H9 (cell line): ENCODE results near the gene TSPAN3. TPM values are rescaled to one million over a fixed set of nuclear protein-coding genes. Genes with fewer than 3 reads are reported as not detected.

Experiments
- DNase-seq: peaks from one replicate; pipeline ENCODE4 v3.0.0-alpha.2; 2017
- H2AFZ ChIP-seq: one replicate; pipeline ENCODE4 v1.6.1; 2013; ENCODE audit warnings: mild to moderate bottlenecking, low read length, control low read depth, moderate library complexity
- H2AK5ac ChIP-seq: 2 replicates; pipeline ENCODE4 v1.6.1; 2013; ENCODE audit warnings: low read length, control low read depth, mixed read lengths; ENCODE audit not compliant: insufficient read length
- H2BK120ac ChIP-seq: one replicate; pipeline ENCODE4 v1.6.1; 2013; ENCODE audit warnings: low read depth, mild to moderate bottlenecking, low read length, control low read depth, inconsistent platforms; ENCODE audit not compliant: poor library complexity, severe bottlenecking
- H2BK12ac ChIP-seq: 2 replicates; pipeline ENCODE4 v1.6.1; 2013; ENCODE audit warnings: low read length, control low read depth, mixed read lengths, low read depth; ENCODE audit not compliant: insufficient read length
- H2BK15ac ChIP-seq: 2 replicates; pipeline ENCODE4 v1.6.1; 2013; ENCODE audit warnings: low read depth, low read length, control low read depth
- H2BK20ac ChIP-seq: one replicate; pipeline ENCODE4 v1.6.1; 2013; ENCODE audit warnings: low read depth, mild to moderate bottlenecking, low read length, control low read depth, inconsistent platforms; ENCODE audit not compliant: poor library complexity, severe bottlenecking
- H2BK5ac ChIP-seq: 2 replicates; pipeline ENCODE4 v1.6.1; 2013; ENCODE audit warnings: low read length, control low read depth, mixed read lengths; ENCODE audit not compliant: insufficient read length
- H3K14ac ChIP-seq: 2 replicates; pipeline ENCODE4 v1.6.1; 2013; ENCODE audit warnings: low read length, control low read depth; ENCODE audit not compliant: insufficient read depth
- H3K18ac ChIP-seq: 2 replicates; pipeline ENCODE4 v1.6.1; 2013; ENCODE audit warnings: low read depth, mild to moderate bottlenecking, mixed read lengths, low read length, control low read depth; ENCODE audit not compliant: insufficient read length
- H3K23ac ChIP-seq: 2 replicates; pipeline ENCODE4 v1.6.1; 2013; ENCODE audit warnings: low read length, control low read depth, mixed read lengths, low read depth; ENCODE audit not compliant: insufficient read length
- H3K23me2 ChIP-seq: 2 replicates; pipeline ENCODE4 v1.6.1; 2013; ENCODE audit warnings: low read depth, mild to moderate bottlenecking, mixed read lengths, low read length, control low read depth; ENCODE audit not compliant: insufficient read length, poor library complexity, severe bottlenecking
- H3K27ac ChIP-seq: 2 replicates; pipeline ENCODE4 v1.5.1; 2013; ENCODE audit warnings: low read length, control low read depth, mixed read lengths, low read depth; ENCODE audit not compliant: insufficient read length
- H3K27me3 ChIP-seq: 2 replicates; pipeline ENCODE4 v1.6.1; 2013; ENCODE audit warnings: low read length, control low read depth, inconsistent platforms; ENCODE audit not compliant: insufficient read depth
- H3K4ac ChIP-seq: 2 replicates; pipeline ENCODE4 v1.6.1; 2013; ENCODE audit warnings: low read depth, mild to moderate bottlenecking, control low read depth, inconsistent platforms, low read length, moderate library complexity
- H3K4me1 ChIP-seq: 2 replicates; pipeline ENCODE4 v1.6.1; 2013; ENCODE audit warnings: low read length, control low read depth, inconsistent platforms; ENCODE audit not compliant: insufficient read depth
- H3K4me2 ChIP-seq: 2 replicates; pipeline ENCODE4 v1.6.1; 2013; ENCODE audit warnings: low read length, control low read depth, mixed read lengths; ENCODE audit not compliant: insufficient read length, insufficient read depth
- H3K56ac ChIP-seq: 2 replicates; pipeline ENCODE4 v1.6.1; 2013; ENCODE audit warnings: low read depth, mild to moderate bottlenecking, mixed read lengths, low read length, control low read depth; ENCODE audit not compliant: insufficient read length
- H3K79me1 ChIP-seq: 2 replicates; pipeline ENCODE4 v1.6.1; 2013; ENCODE audit warnings: low read depth, mild to moderate bottlenecking, moderate library complexity, low read length, control low read depth, inconsistent platforms; ENCODE audit not compliant: insufficient read depth, poor library complexity, severe bottlenecking
- H3K79me2 ChIP-seq: 2 replicates; pipeline ENCODE4 v1.6.1; 2013; ENCODE audit warnings: low read length, control low read depth, inconsistent platforms; ENCODE audit not compliant: insufficient read depth
- H3K9ac ChIP-seq: 2 replicates; pipeline ENCODE4 v1.6.1; 2013; ENCODE audit warnings: low read length, control low read depth, mixed read lengths; ENCODE audit not compliant: insufficient read length; ENCODE audit errors: extremely low read depth
- H3K9me3 ChIP-seq: one replicate; pipeline ENCODE4 v1.6.1; 2013; ENCODE audit warnings: low read depth, low read length, inconsistent platforms; ENCODE audit not compliant: control insufficient read depth
- H3T11ph ChIP-seq: one replicate; pipeline ENCODE4 v1.6.1; 2013; ENCODE audit warnings: mild to moderate bottlenecking, low read length, control low read depth, inconsistent platforms
- H4K20me1 ChIP-seq: one replicate; pipeline ENCODE4 v1.6.1; 2013; ENCODE audit not compliant: control insufficient read depth, insufficient read length, insufficient read depth
- H4K5ac ChIP-seq: 2 replicates; pipeline ENCODE4 v1.6.1; 2013; ENCODE audit warnings: low read depth, mild to moderate bottlenecking, mixed read lengths, low read length, control low read depth; ENCODE audit not compliant: insufficient read length
- H4K8ac ChIP-seq: replicated peaks from 2 replicates; pipeline ENCODE4 v1.6.1; 2013; ENCODE audit warnings: low read length, control low read depth, mixed read lengths, low read depth; ENCODE audit not compliant: insufficient read length
- H4K91ac ChIP-seq: 2 replicates; pipeline ENCODE4 v1.6.1; 2013; ENCODE audit warnings: low read depth, mild to moderate bottlenecking, moderate library complexity, mixed read lengths, low read length, control low read depth; ENCODE audit not compliant: insufficient read length
- H3K27ac Mint-ChIP-seq, 3 experiments: 2 replicates in 2 of 3; 3 replicates in 1 of 3; pipeline ENCODE4 v1.8.0; 2020 to 2021; ENCODE audit warnings: mixed read lengths in 3 of 3, mild to moderate bottlenecking in 1 of 3, moderate library complexity in 1 of 3
- H3K27me3 Mint-ChIP-seq: 2 replicates; pipeline ENCODE4 v1.8.0; 2021; ENCODE audit warnings: low read depth, mild to moderate bottlenecking, moderate library complexity, mixed read lengths
- H3K36me3 Mint-ChIP-seq, 3 experiments: 2 replicates in 2 of 3; 3 replicates in 1 of 3; pipeline ENCODE4 v1.8.0; 2020 to 2021; ENCODE audit warnings: low read depth in 3 of 3, mixed read lengths in 3 of 3; ENCODE audit not compliant: insufficient read depth in 1 of 3
- H3K4me1 Mint-ChIP-seq, 2 experiments: 2 replicates each; pipeline ENCODE4 v1.8.0; 2020; ENCODE audit warnings: mixed read lengths in 2 of 2
- H3K4me3 Mint-ChIP-seq, 2 experiments: 2 replicates in 1 of 2; 3 replicates in 1 of 2; pipeline ENCODE4 v1.8.0; 2020 to 2021; ENCODE audit warnings: mild to moderate bottlenecking in 2 of 2, mixed read lengths in 2 of 2, moderate library complexity in 1 of 2
- H3K9me3 Mint-ChIP-seq, 2 experiments: 2 replicates in 1 of 2; 3 replicates in 1 of 2; pipeline ENCODE4 v1.8.0; 2020; ENCODE audit warnings: mild to moderate bottlenecking in 2 of 2, mixed read lengths in 2 of 2, moderate library complexity in 1 of 2
- CTCF ChIP-seq: fragments of 200-600 bp; sonication (generic); conservative IDR thresholded peaks from 3 replicates; pipeline ENCODE4 v1.8.0; 2021; ENCODE audit warnings: antibody characterized with exemption, mild to moderate bottlenecking
- WGBS: extraction: QIAGEN DNeasy Blood & Tissue Kit; methylation state at CpG from one replicate; pipeline ENCODE4 v1.1.7; 2013; ENCODE audit warnings: missing lambda C conversion rate, low lambda C conversion rate, mixed read lengths; ENCODE audit not compliant: insufficient read length; ENCODE audit errors: extremely low coverage; 5-methylcytosine and 5-hydroxymethylcytosine counted together
- total RNA-seq: library from RNA; stranded (reverse); gene quantifications from 2 replicates; pipeline ENCODE4 v1.2.1, GENCODE V29; 2021

TSPAN3 gene
- total RNA-seq, 1 experiment from 2014 or later, result 117 TPM

DNA sequence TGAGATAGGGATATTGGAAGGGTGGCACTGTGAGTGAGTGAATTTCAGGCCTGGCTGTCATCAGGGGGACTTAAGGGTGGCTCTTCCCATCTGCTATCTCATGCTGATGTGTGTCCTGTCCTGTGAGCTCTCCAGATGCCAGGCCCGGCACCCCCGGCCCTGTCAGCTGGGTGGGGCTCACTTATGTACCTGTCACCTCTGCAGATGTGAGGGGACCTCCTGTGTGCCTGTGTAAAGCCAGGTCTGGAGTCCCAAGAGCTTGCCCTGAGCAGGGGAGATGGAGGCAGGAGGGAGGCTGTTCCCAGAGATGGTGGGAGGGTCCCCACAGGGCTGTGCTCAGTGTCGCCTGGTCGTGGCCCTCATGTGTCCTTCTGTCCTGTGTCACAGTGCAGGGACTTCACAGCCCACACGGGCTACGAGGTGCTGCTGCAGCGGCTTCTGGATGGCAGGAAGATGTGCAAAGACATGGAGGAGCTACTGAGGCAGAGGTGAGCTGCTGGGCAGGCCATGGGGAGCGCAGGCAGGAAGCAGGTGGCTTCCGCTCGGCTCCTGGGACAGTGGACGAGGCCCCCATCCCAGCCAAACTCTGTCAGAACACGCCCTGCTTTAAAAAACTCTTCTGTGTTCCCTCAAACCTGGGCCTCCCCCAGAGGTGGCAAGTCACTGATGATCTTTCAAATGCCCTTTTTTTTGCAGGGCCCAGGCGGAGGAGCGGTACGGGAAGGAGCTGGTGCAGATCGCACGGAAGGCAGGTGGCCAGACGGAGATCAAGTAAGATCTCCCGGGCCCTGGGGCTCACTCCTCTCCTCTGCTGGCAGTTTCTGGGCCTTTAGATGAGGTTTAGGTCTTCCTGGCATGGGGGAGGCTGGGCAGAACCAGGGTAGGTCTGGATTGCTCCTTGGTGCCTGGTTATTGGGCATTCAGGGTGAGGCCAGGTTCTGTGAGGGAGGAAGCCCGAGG is 52.9 kb downstream of the TSPAN3 start:
- no peaks in the 10 kb centered on the region for H3K79me1 ChIP-seq
- H3K18ac ChIP-seq, result no peak overlapping the region
- no peak for DNase-seq
- Mint-ChIP-seq H3K9me3 (no peaks in the 10 kb centered on the region), H3K27ac (no peak overlapping the region; a peak in 1 of 7 replicates), H3K27me3 (peaks cover 1% of the 10 kb centered on the region; the same call in 1 of the 2 replicates), H3K36me3 (no peaks in the 10 kb centered on the region), H3K4me1 (0 out of 4 replicates have a peak, but pooled peaks cover 0 to 4% of the 10 kb centered on the region in 2 experiments), H3K4me3 (no peak overlapping the region)
- no peaks in the 10 kb centered on the region for H3K23me2 ChIP-seq
- no CpG with 5 or more reads among the region's 20 CpGs for WGBS
- H3K27ac ChIP-seq, result no peak overlapping the region
- no peak overlapping the region for H3K9ac ChIP-seq
- TF ChIP-seq CTCF, result no peak
- no peak overlapping the region for H2BK5ac ChIP-seq
- no peak overlapping the region for H2BK20ac ChIP-seq
- no peak overlapping the region for H4K5ac ChIP-seq
- H3K4me1 ChIP-seq, result no peaks in the 10 kb centered on the region
- no peak overlapping the region for H2BK120ac ChIP-seq
- no peaks in the 10 kb centered on the region for H3K79me2 ChIP-seq
- H4K91ac ChIP-seq, result no peak overlapping the region
- no peak overlapping the region for H3K4me2 ChIP-seq
- no peak overlapping the region for H2BK12ac ChIP-seq
- H4K8ac ChIP-seq, result no peak overlapping the region
- no peaks in the 10 kb centered on the region for H4K20me1 ChIP-seq
- no peak overlapping the region for H2AK5ac ChIP-seq
- no peak overlapping the region for H3T11ph ChIP-seq
- H3K9me3 ChIP-seq, result no peaks in the 10 kb centered on the region
- no peak overlapping the region for H3K23ac ChIP-seq
- no peak overlapping the region for H2AFZ ChIP-seq
- H2BK15ac ChIP-seq, result no peak overlapping the region
- H3K56ac ChIP-seq, result no peak overlapping the region
- no peak overlapping the region for H3K4ac ChIP-seq
- no peak overlapping the region for H3K14ac ChIP-seq
- no peaks in the 10 kb centered on the region for H3K27me3 ChIP-seq
